ENCODE measurements around the gene SLU7. TPM values are rescaled to one million over a fixed set of nuclear protein-coding genes. Genes with fewer than 3 reads are reported as not detected.
A peak's percentile ranks its signal among the peaks of the same experiment; 100 is the strongest.
"Not testable (repeated sequence)": the region's sequence is repeated elsewhere in the genome, so short reads cannot be mapped to it uniquely, and the experiment has no call there.

The SLU7 gene
- total RNA-seq, 2 donors from 2014 or later, result 50.9 to 55.7 TPM

- Mint-ChIP-seq H3K4me1 (ENCODE audit: low read depth) (peaks cover 34% of the 10 kb centered on the region), H3K9me3 (peaks cover 2 to 3% of the 10 kb centered on the region in 2 donors), H3K27ac (peak overlapping the region; percentile 38), H3K36me3 (ENCODE audit: insufficient read depth in 2 of 2) (peaks cover 0 to 3% of the 10 kb centered on the region in 2 donors), H3K27me3 (ENCODE audit: low read depth) (no peaks in the 10 kb centered on the region), H3K4me3 (no peak overlapping the region)
- DNase-seq (no peak), ATAC-seq (replicated peaks in 1 of 2) (no peak)
Observed at GRCh38 chr5:160445132-160445531, 26.3 kb upstream of the SLU7 start.

GRCh38 chr5:160444407-160444806 is 25.5 kb upstream of the SLU7 start:
- no peak for DNase-seq
- Mint-ChIP-seq H3K27me3 (ENCODE audit: low read depth) (no peaks in the 10 kb centered on the region), H3K36me3 (ENCODE audit: insufficient read depth in 2 of 2) (no peaks in the 10 kb centered on the region), H3K4me3 (no peak overlapping the region), H3K9me3 (peaks cover 1 to 2% of the 10 kb centered on the region in 2 donors), H3K4me1 (ENCODE audit: low read depth) (peaks cover 27% of the 10 kb centered on the region), H3K27ac (no peak overlapping the region)
- no peak for ATAC-seq (replicated peaks in 1 of 2)

GRCh38 chr5:160442824-160443431 is 24.0 kb upstream of the SLU7 start:
- Mint-ChIP-seq H3K27me3 (ENCODE audit: low read depth) (no peaks in the 10 kb centered on the region), H3K36me3 (ENCODE audit: insufficient read depth in 2 of 2) (no peaks in the 10 kb centered on the region), H3K27ac (no peak overlapping the region), H3K9me3 (no peaks in the 10 kb centered on the region), H3K4me3 (no peak overlapping the region), H3K4me1 (ENCODE audit: low read depth) (peaks cover 39% of the 10 kb centered on the region)
- DNase-seq, result no peak
- ATAC-seq (replicated peaks in 1 of 2), result no peak

- Mint-ChIP-seq H3K27ac (no peak overlapping the region), H3K4me3 (no peak overlapping the region), H3K9me3 (no peaks in the 10 kb centered on the region), H3K4me1 (ENCODE audit: low read depth) (peaks cover 48% of the 10 kb centered on the region), H3K27me3 (ENCODE audit: low read depth) (no peaks in the 10 kb centered on the region), H3K36me3 (ENCODE audit: insufficient read depth in 2 of 2) (no peaks in the 10 kb centered on the region)
- ATAC-seq (replicated peaks in 1 of 2) (no peak), DNase-seq (no peak)
Observed at GRCh38 chr5:160441311-160441781, 22.5 kb upstream of the SLU7 start.

- H3K27me3 Mint-ChIP-seq (ENCODE audit: low read depth), result peaks cover 9% of the 10 kb centered on the region
- H3K9me3 Mint-ChIP-seq, result no peaks in the 10 kb centered on the region
- peak overlapping the region; percentile 85 to 96 for H3K4me3 Mint-ChIP-seq
- DNase-seq, result peak; percentile 86 to 93
- peaks cover 57% of the 10 kb centered on the region for H3K4me1 Mint-ChIP-seq (ENCODE audit: low read depth)
- H3K27ac Mint-ChIP-seq, result peak overlapping the region; percentile 88
- H3K36me3 Mint-ChIP-seq (ENCODE audit: insufficient read depth in 2 of 2), result no peaks in the 10 kb centered on the region
- peak; percentile 78 to 85 for ATAC-seq (replicated peaks in 1 of 2)
Observed at GRCh38 chr5:160439205-160439600, 20.3 kb upstream of the SLU7 start.

GRCh38 chr5:160438316-160439204 is 19.7 kb upstream of the SLU7 start:
- ATAC-seq (replicated peaks in 1 of 2) (peak; percentile 76 to 77), DNase-seq (peak; percentile 63 to 71)
- peaks cover 9% of the 10 kb centered on the region for H3K27me3 Mint-ChIP-seq (ENCODE audit: low read depth)
- peak overlapping the region; percentile 88 for H3K27ac Mint-ChIP-seq
- no peaks in the 10 kb centered on the region for H3K36me3 Mint-ChIP-seq (ENCODE audit: insufficient read depth in 2 of 2)
- no peaks in the 10 kb centered on the region for H3K9me3 Mint-ChIP-seq
- peak overlapping the region; percentile 85 to 96 for H3K4me3 Mint-ChIP-seq
- H3K4me1 Mint-ChIP-seq (ENCODE audit: low read depth), result peaks cover 57% of the 10 kb centered on the region

GRCh38 chr5:160437271-160437670 is 18.4 kb upstream of the SLU7 start:
- H3K36me3 Mint-ChIP-seq (ENCODE audit: insufficient read depth in 2 of 2), result no peaks in the 10 kb centered on the region
- ATAC-seq (replicated peaks in 1 of 2) (no peak), DNase-seq (no peak)
- no peak overlapping the region for H3K27ac Mint-ChIP-seq
- H3K27me3 Mint-ChIP-seq (ENCODE audit: low read depth), result peaks cover 9% of the 10 kb centered on the region
- no peak overlapping the region for H3K4me3 Mint-ChIP-seq
- no peaks in the 10 kb centered on the region for H3K9me3 Mint-ChIP-seq
- H3K4me1 Mint-ChIP-seq (ENCODE audit: low read depth), result peaks cover 45% of the 10 kb centered on the region

- not testable (repeated sequence) for H3K27me3 Mint-ChIP-seq (ENCODE audit: low read depth); DNase-seq; H3K27ac Mint-ChIP-seq; H3K36me3 Mint-ChIP-seq (ENCODE audit: insufficient read depth in 2 of 2); ATAC-seq (replicated peaks in 1 of 2); H3K9me3 Mint-ChIP-seq
- H3K4me1 Mint-ChIP-seq (ENCODE audit: low read depth), result peaks cover 42% of the 10 kb centered on the region
- H3K4me3 Mint-ChIP-seq, result peak overlapping the region; percentile 6 to 33
Observed at GRCh38 chr5:160436661-160437060, 17.8 kb upstream of the SLU7 start.

- Mint-ChIP-seq H3K36me3 (ENCODE audit: insufficient read depth in 2 of 2) (no peaks in the 10 kb centered on the region), H3K27me3 (ENCODE audit: low read depth) (peaks cover 9% of the 10 kb centered on the region), H3K4me1 (ENCODE audit: low read depth) (peaks cover 35% of the 10 kb centered on the region), H3K27ac (no peak overlapping the region), H3K4me3 (no peak overlapping the region), H3K9me3 (no peaks in the 10 kb centered on the region)
- DNase-seq (no peak), ATAC-seq (replicated peaks in 1 of 2) (no peak)
Observed at GRCh38 chr5:160436017-160436416, 17.1 kb upstream of the SLU7 start.

- ATAC-seq (replicated peaks in 1 of 2) (no peak), DNase-seq (no peak)
- H3K4me1 Mint-ChIP-seq (ENCODE audit: low read depth), result peaks cover 31% of the 10 kb centered on the region
- no peaks in the 10 kb centered on the region for H3K9me3 Mint-ChIP-seq
- H3K36me3 Mint-ChIP-seq (ENCODE audit: insufficient read depth in 2 of 2), result no peaks in the 10 kb centered on the region
- no peak overlapping the region for H3K27ac Mint-ChIP-seq
- no peak overlapping the region for H3K4me3 Mint-ChIP-seq
- peaks cover 9% of the 10 kb centered on the region for H3K27me3 Mint-ChIP-seq (ENCODE audit: low read depth)
Observed at GRCh38 chr5:160435532-160435931, 16.7 kb upstream of the SLU7 start.

GRCh38 chr5:160434022-160434531 is 15.2 kb upstream of the SLU7 start:
- Mint-ChIP-seq H3K4me1 (ENCODE audit: low read depth) (peaks cover 28% of the 10 kb centered on the region), H3K27me3 (ENCODE audit: low read depth) (peaks cover 9% of the 10 kb centered on the region), H3K4me3 (no peak overlapping the region), H3K36me3 (ENCODE audit: insufficient read depth in 2 of 2) (peaks cover 0 to 1% of the 10 kb centered on the region in 2 donors), H3K27ac (no peak overlapping the region), H3K9me3 (no peaks in the 10 kb centered on the region)
- peak in 1 of 2 donors; percentile 14 for ATAC-seq (replicated peaks in 1 of 2)
- DNase-seq, result peak in 1 of 2 donors; percentile 19

- Mint-ChIP-seq H3K27ac (no peak overlapping the region), H3K36me3 (ENCODE audit: insufficient read depth in 2 of 2) (peaks cover 0 to 5% of the 10 kb centered on the region in 2 donors), H3K4me3 (no peak overlapping the region), H3K4me1 (ENCODE audit: low read depth) (peaks cover 18% of the 10 kb centered on the region), H3K27me3 (ENCODE audit: low read depth) (peaks cover 9% of the 10 kb centered on the region), H3K9me3 (no peaks in the 10 kb centered on the region)
- DNase-seq, result no peak
- ATAC-seq (replicated peaks in 1 of 2), result no peak
Observed at GRCh38 chr5:160432787-160433186, 13.9 kb upstream of the SLU7 start.

- Mint-ChIP-seq H3K4me1 (ENCODE audit: low read depth) (peaks cover 17% of the 10 kb centered on the region), H3K27me3 (ENCODE audit: low read depth) (peaks cover 9% of the 10 kb centered on the region), H3K4me3 (no peak overlapping the region), H3K27ac (no peak overlapping the region), H3K36me3 (ENCODE audit: insufficient read depth in 2 of 2) (peaks cover 0 to 11% of the 10 kb centered on the region in 2 donors), H3K9me3 (no peaks in the 10 kb centered on the region)
- DNase-seq (no peak), ATAC-seq (replicated peaks in 1 of 2) (no peak)
Observed at GRCh38 chr5:160432196-160432595, 13.3 kb upstream of the SLU7 start.

Measured in activated T-cell treated with anti-CD3 and anti-CD28 coated beads, Interleukin-2, amount 50 U/mL, for 72 hours (primary cell).